HG03025 (cell line): ENCODE data around the gene C6orf47.
A peak's percentile ranks its signal among the peaks of the same experiment; 100 is the strongest.

Source experiments
- ATAC-seq: cut with Tn5 transposase; IDR thresholded peaks from one replicate; pipeline ENCODE4 v1.9.1; 2021; ENCODE audit warnings: mild to moderate bottlenecking, moderate library complexity; ENCODE audit not compliant: unreplicated experiment, low FRiP score

The C6orf47 gene

DNA sequence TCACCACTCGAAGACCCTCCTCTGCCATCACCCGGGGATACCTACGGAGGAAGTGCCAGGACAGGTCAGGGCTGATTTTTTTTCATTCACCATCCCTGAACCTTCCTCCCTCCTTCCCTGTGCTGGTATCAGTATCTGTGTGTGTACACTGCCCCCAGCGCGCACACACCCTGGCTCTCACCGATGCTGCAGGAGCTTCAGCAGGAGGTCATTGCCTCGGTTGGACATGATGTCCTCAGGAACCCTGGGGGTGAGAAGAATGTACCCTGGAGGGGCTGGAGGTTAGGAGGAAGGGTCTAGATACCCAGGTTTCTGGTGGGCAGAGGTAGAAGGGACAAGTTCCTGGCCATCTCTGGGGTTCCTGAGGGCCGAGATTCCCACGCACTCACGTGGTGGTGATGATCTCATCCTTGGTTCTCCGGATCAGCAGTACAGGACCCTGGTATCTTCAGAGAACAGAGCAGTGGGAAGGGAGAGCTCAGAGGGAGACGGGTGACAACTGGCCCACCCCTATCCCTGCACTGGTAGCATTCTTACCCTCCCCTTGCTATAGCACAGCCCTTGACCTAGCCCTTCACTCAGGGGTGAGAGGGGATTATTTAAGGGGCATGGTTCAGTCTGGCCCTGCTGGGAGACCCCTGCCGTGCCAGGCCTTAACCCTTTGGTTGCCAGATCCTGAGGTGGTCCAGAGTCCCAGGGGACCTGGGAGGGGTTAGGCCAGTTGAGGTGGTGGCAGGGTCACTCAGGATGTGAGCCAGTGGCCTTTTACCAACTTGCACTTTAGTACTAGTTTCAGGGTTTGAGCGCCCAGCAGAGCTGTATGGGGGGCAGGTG is 27.5 kb upstream of the C6orf47 start:
- ATAC-seq: no peak

DNA sequence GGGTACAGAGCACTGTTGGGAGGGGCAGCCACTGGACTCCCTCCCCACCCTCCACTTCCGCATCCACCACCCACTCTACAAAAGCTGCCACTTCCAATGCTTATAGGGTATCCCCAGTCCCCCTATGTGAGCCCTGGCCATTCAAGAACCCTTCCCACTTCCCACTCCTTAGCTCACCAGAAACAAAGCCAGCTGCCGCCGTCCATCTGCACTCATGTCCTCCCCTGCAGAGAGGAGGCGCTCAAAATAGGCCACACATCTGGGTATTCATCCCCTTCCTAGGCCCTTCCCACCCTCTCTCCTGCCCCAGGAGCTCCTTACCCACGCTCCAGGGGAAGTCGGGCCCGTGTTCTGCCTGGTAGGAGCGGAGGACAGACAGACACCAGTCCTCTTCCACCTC is 26.7 kb upstream of the C6orf47 start:
- ATAC-seq: no peak

- no peak for ATAC-seq
Observed at GRCh38 chr6:31686483-31686882, 25.9 kb upstream of the C6orf47 start.

DNA sequence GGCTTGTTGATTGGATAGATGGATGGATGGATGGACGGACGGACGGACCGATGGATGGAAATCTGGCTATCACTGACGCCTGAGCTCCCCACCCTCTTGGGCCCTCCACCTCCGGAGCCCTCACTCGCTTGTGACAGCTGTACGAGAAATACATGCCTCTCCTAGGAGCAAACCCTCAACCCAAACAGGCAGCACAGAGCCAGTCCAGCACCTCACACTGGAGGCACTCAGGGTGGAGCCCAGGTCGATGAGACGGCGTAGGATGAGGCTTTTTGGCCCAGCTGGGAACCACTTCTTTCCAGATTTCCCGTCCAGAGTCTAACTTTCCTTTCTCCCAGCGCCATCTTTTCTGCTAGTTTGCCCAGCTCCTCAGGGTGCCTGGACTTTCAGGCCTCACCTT is 23.0 kb upstream of the C6orf47 start:
- no peak for ATAC-seq

- ATAC-seq: no peak
Observed at GRCh38 chr6:31681135-31681671, 20.6 kb upstream of the C6orf47 start.

DNA sequence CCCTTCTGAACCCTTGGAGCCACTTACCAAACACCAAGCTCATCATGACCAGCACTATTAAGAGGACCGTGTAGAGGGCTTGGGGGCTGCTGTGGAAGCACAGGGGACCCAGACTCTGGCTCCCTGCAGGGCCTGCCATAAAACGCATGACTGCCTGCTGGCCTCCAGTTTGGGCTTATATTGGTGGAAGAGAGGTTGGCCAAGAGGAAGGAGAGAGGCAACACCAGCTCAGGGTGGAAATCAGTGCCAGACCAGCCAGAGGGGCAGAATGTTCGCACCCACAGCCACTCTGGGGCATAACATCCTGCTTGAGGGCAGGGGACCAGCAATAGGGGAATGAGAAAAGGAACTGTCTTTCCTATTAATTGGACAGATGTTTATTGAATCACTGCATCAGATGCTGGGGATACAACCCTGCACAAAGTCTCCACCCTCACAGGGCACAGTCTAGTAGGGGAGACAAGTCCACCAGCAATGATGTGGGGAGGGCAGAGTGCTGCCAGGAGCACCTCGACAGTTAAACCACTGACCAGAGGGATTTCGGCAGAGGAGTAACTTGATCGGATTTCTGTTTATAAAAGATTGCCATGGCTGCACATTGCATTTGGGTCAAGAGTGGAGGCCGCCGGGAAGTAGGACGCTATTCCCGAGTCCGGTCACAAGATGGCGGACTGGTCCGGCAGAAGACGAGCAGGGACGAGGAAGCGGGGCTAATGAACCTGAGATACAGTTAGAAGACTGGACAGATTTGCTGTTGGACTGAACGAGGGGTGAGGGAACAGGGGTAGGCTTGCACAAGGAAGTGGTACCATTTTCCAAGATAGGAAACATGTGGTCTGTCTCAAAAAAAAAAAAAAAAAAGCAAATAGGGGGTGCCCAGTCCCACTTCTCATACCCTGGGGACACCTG is 19.9 kb upstream of the C6orf47 start, which contains the start of gene LY6G5C:
Gene LY6G5C, minus strand, starts transcription at position 842 of the 909 bp plus-strand sequence. Its CDS starts 694 bp downstream, at position 148.
- ATAC-seq: no peak

- ATAC-seq: no peak
Observed at GRCh38 chr6:31677955-31678354, 17.4 kb upstream of the C6orf47 start.

GRCh38 chr6:31676904-31677303 is 16.3 kb upstream of the C6orf47 start:
- no peak for ATAC-seq

DNA sequence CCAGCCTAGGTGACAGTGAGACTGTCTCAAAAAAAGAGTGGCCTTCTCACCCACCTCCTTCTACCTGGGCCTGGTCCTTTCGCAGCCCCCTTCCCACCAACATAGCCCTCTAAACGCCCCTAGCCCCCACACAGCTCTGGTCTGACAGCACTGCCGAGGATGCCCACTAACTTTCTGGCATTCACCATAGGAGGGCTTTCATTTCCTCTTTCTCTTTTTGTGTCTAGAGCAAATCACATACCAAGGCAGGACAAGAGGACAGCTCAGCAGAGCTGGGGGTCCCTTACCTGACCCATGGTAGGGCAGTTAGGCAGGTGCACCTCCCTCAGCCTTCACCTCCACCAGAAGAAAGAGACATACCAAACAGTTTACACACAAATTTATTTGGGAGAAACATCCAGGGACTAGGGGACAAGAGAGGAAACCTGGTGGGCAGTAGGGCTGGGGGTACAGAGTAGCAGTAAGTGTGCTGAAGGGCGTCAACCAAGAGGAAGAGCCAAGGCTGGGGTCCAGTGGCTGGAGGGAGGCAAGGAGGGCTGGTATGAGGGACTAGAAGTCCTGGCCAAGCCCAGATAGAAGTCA is 15.8 kb upstream of the C6orf47 start:
- ATAC-seq: no peak

DNA sequence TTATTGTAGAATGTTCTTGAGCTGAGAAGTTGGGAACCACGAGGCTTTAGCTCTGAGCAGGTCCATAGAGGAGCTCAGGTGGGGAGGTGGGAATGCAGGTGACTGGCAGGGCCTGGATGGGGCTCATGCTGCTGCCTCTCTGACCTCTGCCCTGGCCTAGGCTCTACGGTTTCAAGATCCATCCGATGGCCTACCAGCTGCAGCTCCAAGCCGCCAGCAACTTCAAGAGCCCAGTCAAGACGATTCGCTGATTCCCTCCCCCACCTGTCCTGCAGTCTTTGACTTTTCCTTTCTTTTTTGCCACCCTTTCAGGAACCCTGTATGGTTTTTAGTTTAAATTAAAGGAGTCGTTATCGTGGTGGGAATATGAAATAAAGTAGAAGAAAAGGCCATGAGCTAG is 9.1 kb upstream of the C6orf47 start, which contains the start of gene LY6G5B:
Gene LY6G5B, plus strand, starts transcription at position 301 of the 400 bp plus-strand sequence. CDS start 975 bp downstream, outside the sequence.
- no peak for ATAC-seq

DNA sequence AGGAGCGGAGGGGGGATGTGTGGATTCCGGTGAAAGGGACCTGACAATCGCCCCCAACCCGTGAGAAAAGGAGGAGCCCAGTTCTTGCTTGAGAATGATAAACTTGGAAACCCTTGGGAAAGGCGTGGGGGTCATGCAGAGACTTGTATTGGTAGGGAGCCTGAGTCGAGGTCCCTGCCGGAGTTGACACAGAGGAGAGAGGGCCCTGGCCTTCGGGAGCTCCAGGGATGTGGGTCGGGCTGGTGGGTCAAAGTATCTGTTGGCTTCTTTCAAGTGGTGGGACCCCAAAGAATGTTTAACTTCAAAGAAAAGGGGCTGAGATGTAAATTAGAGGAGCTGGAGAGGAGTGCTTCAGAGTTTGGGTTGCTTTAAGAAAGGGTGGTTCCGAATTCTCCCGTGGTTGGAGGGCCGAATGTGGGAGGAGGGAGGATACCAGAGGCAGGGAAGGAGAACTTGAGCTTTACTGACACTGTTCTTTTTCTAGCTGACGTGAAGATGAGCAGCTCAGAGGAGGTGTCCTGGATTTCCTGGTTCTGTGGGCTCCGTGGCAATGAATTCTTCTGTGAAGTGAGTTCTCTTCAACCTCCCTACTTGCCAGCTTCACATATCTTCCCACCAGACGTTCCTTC is 5.9 kb upstream of the C6orf47 start:
- ATAC-seq: no peak

DNA sequence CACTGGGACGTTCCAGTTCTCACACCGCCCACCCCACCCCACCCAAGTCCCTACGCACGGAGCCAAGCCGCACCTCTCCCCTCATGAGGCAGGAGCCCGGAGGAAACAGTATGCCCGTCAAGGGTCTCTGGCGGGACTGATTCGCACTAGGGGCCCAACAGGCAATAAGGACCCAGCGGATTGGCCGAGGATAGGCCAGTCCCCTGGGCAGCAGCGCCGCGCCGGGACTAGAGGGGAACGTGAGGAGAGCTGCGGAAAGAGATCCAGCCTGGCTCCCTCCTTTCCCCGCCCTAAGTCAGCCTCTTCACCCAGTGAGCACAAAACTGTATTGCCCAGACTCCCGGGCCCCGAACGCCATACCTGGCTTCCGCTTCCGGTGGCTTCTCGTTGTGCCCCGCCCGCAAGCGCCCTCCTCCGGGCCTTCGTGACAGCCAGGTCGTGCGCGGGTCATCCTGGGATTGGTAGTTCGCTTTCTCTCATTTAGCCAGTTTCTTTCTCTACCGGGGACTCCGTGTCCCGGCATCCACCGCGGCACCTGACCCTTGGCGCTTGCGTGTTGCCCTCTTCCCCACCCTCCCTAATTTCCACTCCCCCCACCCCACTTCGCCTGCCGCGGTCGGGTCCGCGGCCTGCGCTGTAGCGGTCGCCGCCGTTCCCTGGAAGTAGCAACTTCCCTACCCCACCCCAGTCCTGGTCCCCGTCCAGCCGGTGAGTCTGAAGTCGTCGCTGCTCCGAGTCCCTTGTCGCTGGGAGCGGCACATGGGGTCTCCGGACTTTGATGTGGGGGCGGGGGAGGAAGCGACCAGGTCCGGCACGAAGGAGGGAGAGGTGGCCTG is 5.1 kb upstream of the C6orf47 start, which contains the start of gene CSNK2B:
Gene CSNK2B, plus strand, starts transcription at position 580 of the 836 bp plus-strand sequence. CDS start 752 bp downstream, outside the sequence.
- peak; percentile 68 for ATAC-seq

DNA sequence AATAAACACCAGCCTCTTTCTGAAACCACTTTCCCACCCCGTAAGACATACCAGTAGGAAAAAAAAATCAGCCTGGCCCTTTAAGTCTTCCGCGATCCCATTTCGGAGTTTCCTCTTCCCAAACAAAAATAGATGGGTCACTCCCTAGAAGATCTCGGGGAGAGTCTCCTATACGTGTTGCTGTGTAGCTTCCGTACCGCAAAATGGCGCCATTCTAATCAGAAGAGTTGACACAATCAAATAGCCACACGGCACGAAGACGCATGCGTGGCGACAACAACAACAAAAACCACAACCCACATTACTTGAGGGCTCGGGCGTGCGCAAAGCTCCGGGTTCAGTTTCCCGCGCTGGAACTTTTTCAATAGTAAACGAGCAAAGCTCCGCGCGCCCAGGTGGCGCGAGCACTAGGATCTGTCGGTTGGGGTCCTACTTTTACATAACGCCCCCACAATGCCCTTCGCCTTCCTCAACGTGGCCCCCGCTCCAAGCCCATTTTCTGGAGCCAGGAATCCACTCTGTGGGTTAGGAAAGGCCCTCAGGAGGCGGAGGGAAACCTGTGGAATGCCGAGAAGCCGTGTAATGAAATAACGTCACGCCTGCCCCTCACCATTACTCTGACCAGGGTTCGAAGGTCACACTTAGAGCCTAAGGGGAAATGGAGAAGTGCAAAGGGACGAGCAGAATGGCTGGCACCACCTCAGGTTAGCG is 4.4 kb upstream of the C6orf47 start, which contains the start of gene GPANK1:
Gene GPANK1, minus strand, starts transcription at position 208 of the 711 bp plus-strand sequence. CDS start 519 bp downstream, outside the sequence.
- ATAC-seq: no peak

GRCh38 chr6:31663961-31664789 is 3.6 kb upstream of the C6orf47 start:
- no peak for ATAC-seq

DNA sequence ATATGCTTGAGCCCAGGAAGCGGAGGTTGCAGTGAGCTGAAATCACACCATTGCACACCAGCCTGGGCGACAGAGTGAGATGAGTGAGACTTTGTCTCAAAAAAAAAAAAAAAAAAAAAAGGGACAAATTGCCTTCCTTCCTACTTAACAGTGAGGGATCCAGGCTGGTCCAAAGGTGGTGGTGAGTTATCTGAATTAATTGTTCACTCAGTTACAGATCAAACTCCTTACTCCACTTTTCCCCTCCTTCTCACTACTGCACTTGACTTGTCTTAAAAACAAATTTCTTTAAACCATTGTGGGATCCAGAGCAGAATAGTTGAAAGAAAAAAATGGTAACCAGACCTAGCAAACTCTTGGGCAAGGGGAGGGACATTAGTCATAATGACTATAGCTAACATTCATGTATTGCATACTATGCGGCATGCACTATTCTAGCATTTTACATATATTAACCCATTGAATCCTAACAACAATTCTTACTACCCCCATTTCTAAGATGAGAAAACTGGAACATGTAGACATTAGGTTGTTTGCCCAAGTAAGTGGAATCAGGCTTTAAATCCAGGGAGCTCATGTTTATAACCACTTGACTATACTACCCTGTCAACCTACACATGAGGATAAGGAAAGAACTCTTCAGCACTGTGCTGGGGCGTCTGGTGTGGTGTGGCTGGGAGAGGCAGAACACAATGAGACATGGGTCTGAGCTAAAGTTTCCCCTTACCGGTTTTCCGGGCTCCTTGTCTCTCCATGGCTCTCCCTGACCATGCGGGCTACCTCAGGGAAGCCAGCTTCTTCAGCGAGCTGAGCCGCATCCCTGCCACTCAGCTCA is 2.8 kb upstream of the C6orf47 start:
- ATAC-seq: no peak

GRCh38 chr6:31662124-31662723 is 1.6 kb upstream of the C6orf47 start:
- no peak for ATAC-seq
